HuH-7 (cell line): ENCODE measurements around the gene ZNF628.
A peak's percentile ranks its signal among the peaks of the same experiment; 100 is the strongest.
"Not testable (repeated sequence)": the region's sequence is repeated elsewhere in the genome, so short reads cannot be mapped to it uniquely, and the experiment has no call there.

ENCODE experiments used
- DNase-seq: peaks from one replicate; pipeline ENCODE4 v3.0.0; 2011; ENCODE audit warnings: low spot score

The ZNF628 gene

GRCh38 chr19:55484593-55485438 lies 8.4 kb downstream of the ZNF628 start, which contains the start of gene NAT14:
Gene NAT14 (plus strand): TSS chr19:55485188. CDS start chr19:55485709, 521 bp downstream.
- peak; percentile 98 for DNase-seq

DNA sequence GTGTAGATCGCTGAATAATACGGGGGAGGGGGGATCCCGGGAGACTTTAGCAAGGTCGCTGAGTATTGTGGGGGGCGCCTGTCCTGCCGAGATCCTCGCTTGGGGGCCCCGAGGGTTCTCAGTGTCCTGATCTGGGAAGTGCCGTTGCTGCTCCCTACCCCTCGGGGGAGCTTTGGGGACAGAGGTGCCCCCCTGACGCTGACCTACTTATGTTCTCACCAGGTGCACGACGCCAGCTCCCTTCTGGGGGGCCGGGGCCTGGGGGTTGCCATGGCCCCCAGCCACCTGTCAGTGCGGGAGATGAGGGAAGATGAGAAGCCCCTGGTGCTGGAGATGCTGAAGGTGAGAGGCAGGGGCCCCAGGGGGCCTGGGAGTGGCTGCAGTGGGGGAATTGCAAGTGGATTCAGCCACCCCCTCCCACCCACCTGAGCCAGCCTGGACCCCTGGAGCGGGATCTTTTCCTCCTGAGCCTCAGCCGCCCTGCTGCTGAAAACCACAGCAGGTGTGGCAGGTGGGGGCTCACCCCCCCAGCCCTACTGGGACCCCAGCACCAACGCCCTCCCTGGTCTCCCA lies 9.1 kb downstream of the ZNF628 start:
- no peak for DNase-seq

DNA sequence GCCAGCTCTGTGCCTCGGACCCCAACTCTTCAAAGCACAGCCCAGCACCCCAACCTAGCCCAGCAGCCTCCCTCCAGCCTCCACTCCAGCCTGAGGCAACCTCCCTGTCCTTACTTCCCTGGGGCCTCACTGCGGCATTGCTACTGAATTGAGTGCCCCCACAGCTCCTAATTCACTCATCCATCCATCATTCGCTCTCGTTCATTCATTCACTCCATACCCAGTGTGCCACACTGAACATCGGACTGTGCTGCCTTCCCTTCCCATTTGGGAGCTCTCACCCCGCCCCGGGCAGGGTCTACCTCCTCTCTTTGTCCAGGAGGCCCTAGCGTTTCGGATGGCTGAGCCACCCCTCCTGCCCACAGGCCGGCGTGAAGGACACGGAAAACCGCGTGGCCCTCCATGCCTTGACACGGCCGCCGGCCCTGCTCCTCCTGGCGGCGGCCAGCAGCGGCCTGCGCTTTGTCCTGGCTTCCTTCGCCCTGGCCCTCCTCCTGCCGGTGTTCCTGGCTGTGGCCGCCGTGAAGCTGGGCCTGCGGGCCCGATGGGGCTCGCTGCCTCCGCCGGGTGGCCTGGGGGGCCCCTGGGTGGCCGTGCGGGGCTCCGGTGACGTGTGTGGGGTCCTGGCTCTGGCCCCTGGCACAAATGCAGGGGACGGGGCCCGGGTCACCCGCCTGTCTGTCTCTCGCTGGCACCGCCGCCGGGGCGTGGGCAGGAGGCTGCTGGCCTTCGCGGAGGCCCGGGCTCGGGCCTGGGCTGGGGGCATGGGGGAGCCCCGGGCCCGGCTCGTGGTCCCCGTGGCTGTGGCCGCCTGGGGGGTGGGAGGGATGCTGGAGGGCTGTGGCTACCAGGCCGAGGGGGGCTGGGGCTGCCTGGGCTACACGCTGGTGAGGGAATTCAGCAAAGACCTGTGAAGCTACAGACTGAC lies 9.9 kb downstream of the ZNF628 start:
- DNase-seq, result no peak

DNA sequence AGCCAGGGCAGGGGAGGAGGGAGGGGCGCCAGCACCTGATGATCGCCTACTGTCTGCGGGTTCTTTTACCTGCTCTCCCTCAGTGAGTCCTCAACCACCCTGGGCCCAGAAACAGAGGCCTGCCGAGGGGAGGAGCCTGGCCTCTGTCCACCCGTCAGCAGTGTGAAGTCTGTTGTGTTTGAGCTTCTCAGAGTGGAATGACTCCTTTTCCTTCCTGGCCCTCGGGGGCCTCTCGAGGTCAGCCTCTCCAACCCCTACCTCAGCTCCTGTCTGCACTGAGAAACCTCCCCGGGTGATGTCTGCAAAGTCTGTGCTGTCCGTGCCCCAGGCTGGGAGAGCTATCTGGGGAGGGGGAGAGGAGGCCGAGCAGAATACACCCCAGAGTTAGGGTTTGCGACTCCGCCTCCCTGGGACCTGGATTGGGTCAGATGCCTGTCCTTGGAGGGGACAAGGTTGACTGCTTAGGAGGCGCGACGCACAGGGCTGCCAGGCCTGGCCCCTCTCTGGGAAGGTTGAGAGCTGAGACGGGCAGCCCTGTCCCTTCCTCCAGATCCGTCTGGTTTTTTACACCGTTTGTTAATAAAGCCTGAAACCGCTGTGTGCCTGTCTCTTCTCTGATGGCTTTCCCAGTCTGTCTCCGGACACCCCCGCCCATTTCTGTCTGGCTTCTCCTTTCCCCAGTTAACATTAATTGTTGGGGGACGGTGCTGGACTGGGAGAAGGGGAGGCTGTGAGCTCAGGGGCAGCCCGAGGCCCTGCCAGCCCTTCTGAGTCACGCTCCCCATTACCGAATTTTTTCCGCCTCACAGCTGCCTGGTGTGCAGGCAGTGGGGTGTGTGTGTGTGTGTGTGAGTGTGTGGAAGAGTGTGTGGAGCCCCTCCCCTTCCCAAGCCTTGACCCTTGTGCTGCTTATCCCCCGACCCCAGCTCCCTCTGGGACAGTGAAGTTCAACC lies 10.8 kb downstream of the ZNF628 start:
- DNase-seq, result no peak

GRCh38 chr19:55487924-55488687 lies 11.7 kb downstream of the ZNF628 start, which contains the start of gene SSC5D:
Gene SSC5D (plus strand): TSS chr19:55488436. CDS start chr19:55488590, 154 bp downstream.
- no peak for DNase-seq

DNA sequence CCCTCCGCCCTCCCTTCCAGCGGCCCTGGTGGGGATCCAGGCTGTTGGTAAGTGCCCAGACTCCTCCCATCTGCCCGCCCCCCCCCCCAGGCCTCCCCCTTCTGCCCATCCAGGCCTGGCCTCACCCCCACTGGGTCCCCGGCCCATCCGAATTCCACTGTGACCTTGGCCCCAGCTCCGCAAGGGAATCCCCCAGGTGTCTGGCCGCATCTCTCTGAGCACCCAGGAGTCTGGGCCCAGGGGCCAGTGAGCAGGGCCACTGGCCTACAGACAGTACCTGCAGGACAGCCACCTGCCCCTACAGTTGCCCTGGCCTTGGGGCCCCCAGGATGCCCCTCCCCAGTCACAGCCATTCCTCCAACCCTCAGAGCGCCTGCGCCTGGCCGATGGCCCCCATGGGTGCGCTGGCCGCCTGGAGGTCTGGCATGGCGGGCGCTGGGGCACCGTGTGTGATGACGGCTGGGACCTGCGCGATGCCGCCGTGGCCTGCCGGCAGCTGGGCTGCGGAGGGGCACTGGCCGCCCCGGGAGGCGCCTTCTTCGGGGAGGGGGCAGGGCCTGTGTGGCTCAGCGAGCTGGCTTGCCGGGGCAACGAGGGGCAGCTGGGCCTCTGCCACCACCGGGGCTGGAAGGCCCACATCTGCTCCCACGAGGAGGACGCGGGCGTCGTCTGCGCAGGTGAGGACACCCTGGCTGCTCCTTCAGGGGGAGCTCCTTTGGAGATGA lies 12.7 kb downstream of the ZNF628 start:
- DNase-seq, result no peak

GRCh38 chr19:55489711-55490477 lies 13.5 kb downstream of the ZNF628 start:
- no peak for DNase-seq

DNA sequence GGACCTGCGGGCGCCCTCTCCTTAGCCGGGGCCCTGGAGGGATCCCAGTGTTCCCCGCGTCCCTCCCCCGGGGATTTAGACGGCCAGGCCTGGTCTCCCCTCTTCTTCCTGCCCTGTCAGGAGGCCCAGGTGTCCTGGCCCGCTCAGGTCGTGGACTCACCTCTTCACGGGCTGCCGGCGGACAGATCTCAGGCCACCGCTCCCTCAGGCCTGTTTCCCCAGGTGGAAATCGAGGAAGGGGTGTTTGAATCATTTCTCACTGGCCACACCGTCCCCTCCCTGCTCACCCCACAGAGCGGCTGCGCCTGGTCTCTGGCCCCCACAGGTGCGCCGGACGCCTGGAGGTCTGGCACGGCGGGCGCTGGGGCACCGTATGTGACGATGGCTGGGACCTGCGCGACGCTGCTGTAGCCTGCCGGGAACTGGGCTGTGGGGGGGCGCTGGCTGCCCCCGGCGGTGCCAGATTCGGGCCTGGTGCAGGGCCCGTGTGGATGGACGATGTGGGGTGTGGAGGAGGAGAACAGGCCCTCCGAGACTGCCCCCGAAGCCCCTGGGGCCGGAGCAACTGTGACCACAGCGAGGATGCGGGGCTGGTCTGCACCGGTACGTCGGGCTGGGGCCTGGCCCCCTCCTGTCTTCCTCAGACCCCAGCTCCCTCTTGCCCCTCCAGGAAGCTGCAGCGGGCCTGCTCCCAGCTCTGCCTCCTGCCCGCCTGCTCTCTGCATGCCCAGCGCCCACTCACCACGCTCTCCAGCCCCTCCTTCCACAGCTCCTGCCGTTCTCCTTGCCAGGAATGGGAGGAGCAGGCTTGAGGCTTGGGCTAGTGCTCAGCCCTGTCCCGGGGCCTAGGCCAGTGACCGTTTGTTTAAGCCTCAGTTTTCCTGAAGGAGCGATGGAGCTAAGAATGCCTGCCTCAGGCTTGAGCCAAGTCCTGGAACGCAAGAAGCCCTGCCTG lies 14.3 kb downstream of the ZNF628 start:
- DNase-seq, result no peak

DNA sequence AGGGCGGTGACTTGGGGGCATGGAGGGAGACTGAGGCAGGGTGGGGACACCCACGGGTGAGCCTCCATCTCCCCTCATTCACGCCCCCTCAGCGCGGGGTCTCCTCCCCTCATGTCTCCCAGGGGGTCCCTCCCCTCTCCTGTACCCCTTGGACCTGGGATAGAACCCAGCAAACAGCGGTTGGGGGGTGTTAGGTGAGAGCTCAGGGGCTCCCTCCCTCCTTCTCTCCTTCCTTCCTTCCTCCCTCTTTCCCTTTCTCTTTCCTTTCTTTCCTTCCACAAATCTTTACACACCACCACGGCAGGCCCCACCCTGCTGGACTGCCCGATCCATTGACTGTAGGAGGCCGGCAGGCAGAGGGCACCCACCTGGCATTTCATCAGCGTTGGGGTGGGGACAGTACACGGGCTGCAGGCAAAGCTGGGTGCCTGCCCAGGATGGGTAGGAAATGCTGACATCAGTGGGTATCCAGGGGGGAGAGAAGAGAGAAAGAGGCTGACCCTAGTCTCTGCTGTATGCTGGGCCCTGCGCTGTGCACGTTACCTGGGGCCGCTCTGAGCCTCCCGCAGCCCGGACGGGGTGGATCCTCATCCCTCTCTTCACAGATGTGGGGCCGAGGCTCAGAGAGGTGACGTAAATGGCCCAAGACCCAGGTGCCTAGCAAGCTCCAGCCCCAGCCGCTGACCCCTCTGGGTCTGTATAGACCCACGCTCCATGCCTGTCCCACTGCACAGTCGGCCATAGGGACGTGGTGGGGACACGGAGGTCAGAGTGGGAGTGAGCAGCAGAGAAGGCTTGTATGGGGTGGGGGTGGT lies 15.3 kb downstream of the ZNF628 start:
- no peak for DNase-seq

DNA sequence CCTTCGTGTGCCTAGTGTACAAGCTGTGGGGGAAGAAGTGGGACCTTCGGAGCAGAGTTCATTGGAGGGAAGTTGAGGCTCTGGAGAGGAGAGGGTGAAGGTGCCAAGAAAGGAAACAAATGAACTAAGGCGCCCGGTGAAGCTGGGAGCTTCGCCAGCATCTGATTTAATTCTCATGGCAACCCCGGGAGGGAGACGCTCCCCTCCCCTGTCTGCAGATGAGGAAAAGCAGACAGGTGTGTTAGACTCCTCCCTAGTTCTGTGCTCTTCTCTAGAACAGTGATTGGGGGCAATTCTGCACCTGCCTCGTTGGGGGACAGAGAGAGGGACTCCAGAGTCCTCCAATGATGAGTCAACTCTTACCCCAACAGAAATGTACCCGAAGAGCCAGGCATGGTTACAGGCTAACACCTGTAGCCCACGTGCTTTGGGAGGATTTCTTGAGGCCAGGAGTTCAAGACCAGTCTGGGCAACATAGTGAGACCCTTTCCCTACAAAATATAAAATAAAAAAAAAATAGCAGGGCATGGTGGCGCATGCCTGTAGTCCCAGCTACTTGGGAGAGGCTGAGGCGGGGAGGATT lies 16.0 kb downstream of the ZNF628 start:
- DNase-seq, result no peak

- DNase-seq, result no peak
These were observed 16.7 kb downstream of the ZNF628 start for GRCh38 chr19:55493052-55493644.

- DNase-seq, result no peak
These were observed 17.3 kb downstream of the ZNF628 start for GRCh38 chr19:55493645-55494171.

DNA sequence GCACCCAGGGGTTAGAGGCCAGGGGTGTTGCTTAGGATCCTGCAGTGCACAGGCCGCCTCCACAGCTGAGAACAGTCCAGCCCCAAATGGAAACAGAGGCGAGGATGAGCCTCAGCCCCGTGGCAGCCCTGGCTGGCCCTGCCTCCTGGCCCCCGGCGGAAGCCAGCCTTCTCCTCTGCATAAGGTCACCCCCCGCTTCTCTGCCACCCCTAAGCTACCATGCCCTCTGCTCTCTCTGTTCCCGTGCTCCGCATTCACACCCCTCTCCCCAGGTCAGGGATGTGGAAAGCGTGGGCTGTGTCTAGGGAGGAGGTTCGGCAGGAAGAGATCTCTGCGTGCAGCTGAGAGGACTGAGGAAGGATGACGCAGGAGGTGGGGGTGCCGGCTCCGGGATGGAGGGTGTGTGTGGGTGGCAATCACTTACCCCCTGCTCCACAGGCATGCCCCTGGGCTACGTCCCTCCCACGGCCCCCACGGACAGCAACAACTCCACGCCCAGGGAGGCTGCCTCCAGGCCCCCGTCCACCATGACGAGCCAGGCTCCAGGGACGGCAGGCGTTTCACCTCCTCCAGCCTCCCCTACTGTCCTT lies 17.9 kb downstream of the ZNF628 start:
- no peak for DNase-seq

DNA sequence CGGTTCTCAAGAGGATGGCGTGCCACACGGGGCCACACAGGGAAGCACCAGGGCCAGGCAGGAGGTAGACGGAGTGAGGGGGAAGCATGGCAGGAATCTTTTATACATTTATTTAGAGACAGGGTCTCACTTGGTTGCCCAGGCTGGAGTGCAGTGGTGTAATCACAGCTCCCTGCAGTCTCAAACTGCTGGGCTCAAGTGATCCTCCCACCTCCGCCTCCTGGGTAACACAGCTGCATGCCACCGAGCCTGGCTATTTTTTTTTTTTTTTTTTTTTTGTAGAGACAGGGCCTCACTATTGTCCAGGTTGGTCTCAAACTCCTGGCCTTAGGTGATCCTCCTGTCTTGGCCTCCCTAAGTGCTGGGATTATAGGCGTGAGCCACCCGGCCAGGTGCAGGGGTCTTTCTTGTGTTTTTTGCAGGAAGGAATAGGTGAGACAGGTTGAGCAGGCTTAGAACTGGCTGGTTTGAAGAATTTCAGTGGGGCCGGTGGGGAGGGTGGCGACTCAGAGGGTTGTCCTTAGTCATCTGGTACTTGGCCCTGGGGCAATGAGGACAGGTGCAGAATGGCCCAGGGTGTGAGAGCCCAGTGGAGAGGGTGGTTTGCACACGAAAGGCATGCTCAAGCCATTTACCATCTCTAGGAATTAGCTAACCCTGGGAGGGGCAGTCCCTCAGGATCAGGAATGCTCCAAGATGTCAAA lies 19.4 kb downstream of the ZNF628 start:
- no peak for DNase-seq

DNA sequence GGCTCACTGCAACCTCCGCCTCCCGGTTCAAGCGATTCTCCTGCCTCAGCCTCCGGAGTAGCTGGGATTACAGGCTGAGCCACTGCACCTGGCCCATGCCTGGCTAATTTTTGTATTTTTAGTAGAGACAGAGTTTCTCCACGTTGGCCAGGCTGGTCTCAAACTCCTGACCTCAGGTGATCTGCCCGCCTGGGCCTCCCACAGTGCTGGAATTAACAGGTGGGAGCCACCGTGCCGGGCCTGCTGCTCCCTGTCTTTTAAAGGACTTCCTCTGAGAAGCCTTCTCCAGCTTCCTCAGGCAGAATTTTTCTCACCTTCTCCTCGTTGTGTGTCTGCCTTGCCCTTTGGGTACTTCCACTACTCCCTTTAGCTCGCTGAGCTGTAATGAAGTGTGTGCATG lies 20.4 kb downstream of the ZNF628 start:
- DNase-seq, result not testable (repeated sequence)
